K562 (cell line): Measurements from ENCODE around the gene TRPC4AP. TPM values are rescaled to one million over a fixed set of nuclear protein-coding genes. Genes with fewer than 3 reads are reported as not detected.

ENCODE experiments used
- ATAC-seq: fragments of 200-7000 bp; cut with Tn5 transposase; 3 replicates; pipeline ENCODE4 v1.9.1; 2020; ENCODE audit warnings: moderate library complexity
- BruUV-seq: library from RNA; stranded (reverse); fragments of 400-500 nt; replicated peaks from 2 replicates; lab custom pipeline; 2021; lab: Mats Ljungman, UMichigan
- CTCF ChIA-PET: fragments of 300-600 bp; formaldehyde crosslinking; extraction: SDS; loops from one replicate; lab custom pipeline; 2021; ENCODE audit warnings: low intra/inter-chr PET ratio; lab: Yijun Ruan, JAX
- POLR2A ChIA-PET: fragments of 300-600, 350-650 bp; sonication (Branson Sonifier 250); formaldehyde crosslinking; extraction: SDS; loops from one replicate; lab custom pipeline; 2021; ENCODE audit warnings: antibody characterized with exemption, inconsistent platforms; lab: Yijun Ruan, JAX
- DNase-seq, 4 experiments: peaks; one replicate each; pipeline versions ENCODE4 v3.0.0 to v3.0.0-alpha.2; 2011 to 2018; ENCODE audit warnings: low spot score in 3 of 4, mixed read lengths in 3 of 4; ENCODE audit errors: extremely low read depth in 1 of 4
- FAIRE-seq: peaks from 2 replicates; lab custom pipeline; 2011; peaks lifted over from hg19 to GRCh38; lab: Jason Lieb, UNC
- H2AFZ ChIP-seq: 2 replicates; pipeline ENCODE4 v1.6.0; 2011; ENCODE audit warnings: low read depth, low read length, control low read depth, inconsistent platforms
- H3K27ac ChIP-seq: fragments of 200-600 bp; 3 replicates; pipeline ENCODE4 v1.8.0; 2011; ENCODE audit warnings: low read depth, mild to moderate bottlenecking, control low read depth, inconsistent platforms, low read length, moderate library complexity, mixed read lengths; ENCODE audit errors: extremely low read depth
- H3K27me3 ChIP-seq, 2 experiments: fragments of 300-600 bp in 1 of 2; 2 replicates in 1 of 2; 3 replicates in 1 of 2; pipeline versions ENCODE4 v1.6.0 to v1.8.0; 2011; ENCODE audit warnings: inconsistent platforms in 2 of 2, low read length in 2 of 2, mild to moderate bottlenecking in 1 of 2, mixed read lengths in 1 of 2, moderate library complexity in 1 of 2; ENCODE audit not compliant: control insufficient read depth in 2 of 2, insufficient read depth in 2 of 2
- H3K36me3 ChIP-seq: fragments of 300-600 bp; 3 replicates; pipeline ENCODE4 v1.8.0; 2011; ENCODE audit warnings: mild to moderate bottlenecking, low read length, inconsistent platforms; ENCODE audit not compliant: control insufficient read depth, insufficient read depth
- H3K4me1 ChIP-seq, 2 experiments: fragments of 200-600 bp in 1 of 2; replicated peaks in 1 of 2; 2 replicates in 1 of 2; 3 replicates in 1 of 2; pipeline versions ENCODE4 v1.5.1 to v1.8.0; 2011; ENCODE audit warnings: inconsistent platforms in 2 of 2, low read length in 2 of 2, mild to moderate bottlenecking in 1 of 2, mixed read lengths in 1 of 2, moderate library complexity in 1 of 2; ENCODE audit not compliant: control insufficient read depth in 2 of 2, insufficient read depth in 2 of 2
- H3K4me2 ChIP-seq: 2 replicates; pipeline ENCODE4 v1.6.1; 2011; ENCODE audit warnings: low read length, control low read depth, inconsistent platforms, mixed read lengths; ENCODE audit not compliant: insufficient read depth
- H3K4me3 ChIP-seq: fragments of 200-600 bp; sonication (generic), shearing (Covaris generic); 2 replicates; pipeline ENCODE4 v1.5.1; 2016; ENCODE audit warnings: control low read depth, inconsistent platforms
- H3K79me2 ChIP-seq: fragments of 200-600 bp; 3 replicates; pipeline ENCODE4 v1.8.0; 2011; ENCODE audit warnings: low read length, inconsistent platforms; ENCODE audit not compliant: control insufficient read depth, insufficient read depth
- H3K9ac ChIP-seq, 2 experiments: 2 replicates each; pipeline versions ENCODE4 v1.6.0 to v1.6.1; 2011; ENCODE audit warnings: low read depth in 2 of 2, low read length in 2 of 2, control low read depth in 1 of 2, inconsistent platforms in 1 of 2, mild to moderate bottlenecking in 1 of 2, mixed read lengths in 1 of 2; ENCODE audit not compliant: insufficient read depth in 1 of 2
- H3K9me1 ChIP-seq: one replicate; pipeline ENCODE4 v1.6.0; 2011; ENCODE audit warnings: inconsistent platforms, mild to moderate bottlenecking, low read length, moderate library complexity; ENCODE audit not compliant: control insufficient read depth, insufficient read depth
- H3K9me3 ChIP-seq: replicated peaks from 2 replicates; pipeline ENCODE4 v1.5.1; 2011; ENCODE audit warnings: low read depth, low read length, inconsistent platforms; ENCODE audit not compliant: control insufficient read depth, insufficient read depth
- H4K20me1 ChIP-seq: replicated peaks from 2 replicates; pipeline ENCODE4 v1.6.1; 2011; ENCODE audit warnings: low read length, inconsistent platforms, mixed read lengths; ENCODE audit not compliant: control insufficient read depth, insufficient read depth
- BCOR ChIP-seq: fragments of 450-650 bp; IDR thresholded peaks from 2 replicates; pipeline ENCODE4 v1.6.1; 2016
- ELF4 ChIP-seq: fragments of 450-650 bp; formaldehyde crosslinking; IDR thresholded peaks from 2 replicates; pipeline ENCODE4 v1.4.0; 2022; ENCODE audit warnings: missing genetic modification characterization
- EP300 ChIP-seq: IDR thresholded peaks from 2 replicates; pipeline ENCODE4 v1.6.1; 2012; ENCODE audit warnings: low read length, improper control_type of control experiment
- FOXA1 ChIP-seq: fragments of 450-650 bp; IDR thresholded peaks from 2 replicates; pipeline ENCODE4 v1.6.1; 2016; ENCODE audit warnings: mild to moderate bottlenecking, borderline replicate concordance
- HDAC2 ChIP-seq: fragments of 450-650 bp; IDR thresholded peaks from 2 replicates; pipeline ENCODE4 v1.6.1; 2016; ENCODE audit warnings: mild to moderate bottlenecking
- LCOR ChIP-seq: sonication (generic); formaldehyde crosslinking; IDR thresholded peaks from 2 replicates; pipeline ENCODE4 v1.8.0; 2022; ENCODE audit warnings: mild to moderate bottlenecking, missing genetic modification reagents
- MEF2A ChIP-seq: IDR thresholded peaks from 2 replicates; pipeline ENCODE4 v1.6.1; 2011; ENCODE audit warnings: low read depth, mild to moderate bottlenecking, low read length, moderate library complexity; ENCODE audit not compliant: control insufficient read depth
- NCOA4 ChIP-seq: fragments of 450-650 bp; IDR thresholded peaks from 2 replicates; pipeline ENCODE4 v1.6.1; 2018; ENCODE audit warnings: mild to moderate bottlenecking; ENCODE audit not compliant: partially characterized antibody
- POLR2A ChIP-seq: fragments of 450-650 bp; conservative IDR thresholded peaks from 2 replicates; pipeline ENCODE4 v1.6.1; 2016
- POLR2B ChIP-seq: fragments of 450-650 bp; IDR thresholded peaks from 2 replicates; pipeline ENCODE4 v1.6.1; 2018; ENCODE audit warnings: low read depth; ENCODE audit not compliant: partially characterized antibody
- RBM39 ChIP-seq: fragments of 200-400 bp; formaldehyde crosslinking; optimal IDR thresholded peaks from 2 replicates; pipeline ENCODE3; 2018; ENCODE audit warnings: low read depth, low read length
- SMAD4 ChIP-seq: fragments of 250-450 bp; sonication (Bioruptor Pico); conservative IDR thresholded peaks from 2 replicates; pipeline ENCODE4 v1.8.0; 2021; ENCODE audit warnings: inconsistent platforms, mild to moderate bottlenecking, moderate library complexity
- SUPT5H ChIP-seq: fragments of 450-650 bp; IDR thresholded peaks from 2 replicates; pipeline ENCODE4 v1.6.1; 2016
- ZFP30 ChIP-seq: fragments of 250-450 bp; sonication (Bioruptor Pico); IDR thresholded peaks from 2 replicates; pipeline ENCODE4 v1.8.0; 2022; ENCODE audit warnings: moderate library complexity, mild to moderate bottlenecking, inconsistent platforms, borderline replicate concordance
- WGBS: fragments of 100-300 bp; shearing (Covaris generic); methylation state at CpG from one replicate; pipeline ENCODE4 v1.1.6; 2016; ENCODE audit warnings: low coverage, mixed read lengths; ENCODE audit not compliant: insufficient coverage; ENCODE audit errors: missing lambda C conversion rate; 5-methylcytosine and 5-hydroxymethylcytosine counted together
- in situ Hi-C: fragments of 300-500 bp; cut with MboI; formaldehyde crosslinking; loops from 4 replicates; pipeline ENCODE4 v1.15.0; 2018; ENCODE audit warnings: inconsistent platforms, mixed read lengths
- intact Hi-C: fragments of 100-400 bp; cut with micrococcal nuclease; formaldehyde crosslinking; loops from 2 replicates; pipeline ENCODE4 v1.14.2; 2022
- polyA plus RNA-seq, 8 experiments: library from polyadenylated mRNA; depleted of rRNA in 4 of 8; stranded (reverse) in 5 of 8; unstranded in 3 of 8; fragments of >200 nt; fragmentation: Nextera tagmentation in 2 of 8; fragmentation: Illumina TruSeq in 1 of 8; extraction: Ambion mirVana in 2 of 8; extraction: Trizol in 1 of 8; gene quantifications; 2 replicates each; pipeline versions ENCODE4 v1.2.1 to v1.2.3, GENCODE V29; 2011 to 2014; ENCODE audit warnings: inconsistent platforms in 1 of 8, missing spikeins in 1 of 8
- total RNA-seq, 7 experiments: library from RNA; depleted of rRNA in 6 of 7; stranded (reverse); fragments of >200 nt in 6 of 7; fragmentation: Illumina TruSeq in 2 of 7; extraction: Trizol in 2 of 7; gene quantifications; 2 replicates each; pipeline versions ENCODE4 v1.2.1 to v1.2.3, GENCODE V29; 2011 to 2021; ENCODE audit warnings: low replicate concordance in 1 of 7
- TF ChIP-seq, protein P1 (sequence below), 2 experiments: IDR thresholded peaks in 1 of 2; conservative IDR thresholded peaks in 1 of 2; 2 replicates each; pipeline ENCODE4 v1.6.1; 2016; ENCODE audit warnings: low read depth in 2 of 2, mild to moderate bottlenecking in 1 of 2, missing compliant biosample characterization in 1 of 2, missing genetic modification characterization in 1 of 2, moderate library complexity in 1 of 2
- TF ChIP-seq, protein P2 (sequence below): sonication (generic); formaldehyde crosslinking; IDR thresholded peaks from 2 replicates; pipeline ENCODE4 v1.8.0; 2022; ENCODE audit warnings: missing genetic modification reagents, mild to moderate bottlenecking, moderate library complexity, borderline replicate concordance
- TF ChIP-seq, protein P3 (sequence below): sonication (generic); formaldehyde crosslinking; IDR thresholded peaks from 2 replicates; pipeline ENCODE4 v1.9.0; 2022; ENCODE audit warnings: mild to moderate bottlenecking, missing genetic modification reagents
- TF ChIP-seq, protein P4 (sequence below): sonication (generic); formaldehyde crosslinking; IDR thresholded peaks from 2 replicates; pipeline ENCODE4 v1.8.0; 2022; ENCODE audit warnings: mild to moderate bottlenecking, low read depth, missing genetic modification reagents

Gene TRPC4AP
- total and polyA plus RNA-seq, 9 of the 15 experiments (the other 6 are each of a cell fraction or from before 2014, with no cell fraction given), result 2.3 to 70.3 (median 33.3) TPM

DNA sequence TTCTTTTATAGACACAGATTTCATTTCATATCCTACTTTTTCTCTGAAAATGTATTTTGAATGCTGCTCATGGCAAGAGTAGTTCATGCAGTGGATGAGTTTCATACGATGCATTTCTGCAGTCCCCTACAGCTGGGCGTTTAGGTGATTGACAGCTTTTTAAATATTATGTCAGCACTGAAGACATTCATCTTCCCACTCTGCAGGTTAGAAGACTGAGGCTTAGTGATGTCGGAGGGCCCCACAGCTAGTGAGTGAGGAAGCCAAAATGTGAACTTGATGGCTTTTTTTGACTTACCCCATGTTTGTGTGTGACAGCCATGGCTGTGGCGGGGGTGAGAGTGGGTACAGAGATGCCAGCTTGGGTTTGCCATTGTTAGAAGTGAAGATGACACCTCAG, 103.5 kb downstream of the TRPC4AP start (continued):
- TF ChIP-seq, protein P1, sequence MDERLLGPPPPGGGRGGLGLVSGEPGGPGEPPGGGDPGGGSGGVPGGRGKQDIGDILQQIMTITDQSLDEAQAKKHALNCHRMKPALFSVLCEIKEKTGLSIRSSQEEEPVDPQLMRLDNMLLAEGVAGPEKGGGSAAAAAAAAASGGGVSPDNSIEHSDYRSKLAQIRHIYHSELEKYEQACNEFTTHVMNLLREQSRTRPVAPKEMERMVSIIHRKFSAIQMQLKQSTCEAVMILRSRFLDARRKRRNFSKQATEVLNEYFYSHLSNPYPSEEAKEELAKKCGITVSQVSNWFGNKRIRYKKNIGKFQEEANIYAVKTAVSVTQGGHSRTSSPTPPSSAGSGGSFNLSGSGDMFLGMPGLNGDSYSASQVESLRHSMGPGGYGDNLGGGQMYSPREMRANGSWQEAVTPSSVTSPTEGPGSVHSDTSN (CRISPR knock-in tag; IDR thresholded peaks at IDR 0.05; ENCODE audit: low read depth), result no peak
- TF ChIP-seq, protein P1 (tag; conservative IDR thresholded peaks at IDR 0.05; ENCODE audit: low read depth), result 0 out of 2 replicates have a peak, but pooled peaks have one; percentile 16
- TF ChIP-seq NCOA4, result no peak
- TF ChIP-seq BCOR, result peak; percentile 32; the same call in 1 of the 2 replicates
- no peak for TF ChIP-seq EP300
- TF ChIP-seq, protein P2, sequence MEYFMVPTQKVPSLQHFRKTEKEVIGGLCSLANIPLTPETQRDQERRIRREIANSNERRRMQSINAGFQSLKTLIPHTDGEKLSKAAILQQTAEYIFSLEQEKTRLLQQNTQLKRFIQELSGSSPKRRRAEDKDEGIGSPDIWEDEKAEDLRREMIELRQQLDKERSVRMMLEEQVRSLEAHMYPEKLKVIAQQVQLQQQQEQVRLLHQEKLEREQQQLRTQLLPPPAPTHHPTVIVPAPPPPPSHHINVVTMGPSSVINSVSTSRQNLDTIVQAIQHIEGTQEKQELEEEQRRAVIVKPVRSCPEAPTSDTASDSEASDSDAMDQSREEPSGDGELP (CRISPR knock-in tag), result no peak

DNA sequence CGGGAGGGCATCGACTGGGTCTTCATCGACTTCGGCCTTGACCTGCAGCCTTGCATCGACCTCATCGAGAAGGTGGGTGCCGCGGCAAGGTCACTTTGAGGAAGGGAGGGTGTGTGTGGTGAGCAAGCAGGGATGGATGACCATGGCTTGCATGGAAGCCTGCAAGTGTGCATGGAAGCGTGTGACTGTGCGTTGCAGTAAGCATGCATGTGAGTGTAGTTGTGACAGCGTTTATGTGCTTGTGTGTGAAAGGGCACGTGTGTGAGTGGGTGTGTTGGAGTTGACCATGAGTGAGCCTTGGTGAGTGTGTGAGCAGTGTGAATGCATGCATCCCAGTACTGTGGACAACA, 104.4 kb downstream of the TRPC4AP start:
- POLR2A ChIA-PET, result interaction anchor here (0.6 to 1.4 kb wide), 5 partner anchors 10 to 823 kb away, joined by 3 to 5 read pairs (median 3); no protein-coding TSS in a partner anchor
- Histone ChIP-seq H3K36me3 (no peaks in the 10 kb centered on the region; the same call in 2 of the 3 replicates), H3K79me2 (no peaks in the 10 kb centered on the region), H4K20me1 (peaks cover 4% of the 10 kb centered on the region; the same call in 1 of the 2 replicates), H3K9ac (no peak overlapping the region), H3K9me3 (no peaks in the 10 kb centered on the region), H2AFZ (no peak overlapping the region), H3K27me3 (no peaks in the 10 kb centered on the region), H3K9me1 (no peaks in the 10 kb centered on the region), H3K4me3 (no peak overlapping the region), H3K4me1 (peaks cover 0 to 42% of the 10 kb centered on the region in 2 experiments; a peak in 3 of 5 replicates), H3K4me2 (no peak overlapping the region), H3K27ac (no peak overlapping the region)
- in situ Hi-C loops, result no loop called here
- CTCF ChIA-PET, result no interaction called here
- no TSS peak for BruUV-seq
- peak; percentile 51 for FAIRE-seq
- no peak for DNase-seq
- intact Hi-C loops, result no loop called here
- 68% methylated on average over 12 of the region's 12 CpGs for WGBS
- no peak for ATAC-seq
- no peak for TF ChIP-seq FOXA1
- no peak for TF ChIP-seq ZFP30
- TF ChIP-seq SUPT5H, result peak; percentile 40; the same call in 1 of the 2 replicates
- TF ChIP-seq RBM39, result no peak
- no peak for TF ChIP-seq MEF2A
- TF ChIP-seq, protein P3, sequence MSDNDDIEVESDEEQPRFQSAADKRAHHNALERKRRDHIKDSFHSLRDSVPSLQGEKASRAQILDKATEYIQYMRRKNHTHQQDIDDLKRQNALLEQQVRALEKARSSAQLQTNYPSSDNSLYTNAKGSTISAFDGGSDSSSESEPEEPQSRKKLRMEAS, result peak; percentile 40; the same call in 1 of the 2 replicates
- 0 out of 2 replicates have a peak, but pooled peaks have one; percentile 32 for TF ChIP-seq POLR2A
- no peak for TF ChIP-seq LCOR (CRISPR knock-in tag)
- 0 out of 2 replicates have a peak, but pooled peaks have one; percentile 30 for TF ChIP-seq ELF4 (CRISPR knock-in tag)
- TF ChIP-seq, protein P4, sequence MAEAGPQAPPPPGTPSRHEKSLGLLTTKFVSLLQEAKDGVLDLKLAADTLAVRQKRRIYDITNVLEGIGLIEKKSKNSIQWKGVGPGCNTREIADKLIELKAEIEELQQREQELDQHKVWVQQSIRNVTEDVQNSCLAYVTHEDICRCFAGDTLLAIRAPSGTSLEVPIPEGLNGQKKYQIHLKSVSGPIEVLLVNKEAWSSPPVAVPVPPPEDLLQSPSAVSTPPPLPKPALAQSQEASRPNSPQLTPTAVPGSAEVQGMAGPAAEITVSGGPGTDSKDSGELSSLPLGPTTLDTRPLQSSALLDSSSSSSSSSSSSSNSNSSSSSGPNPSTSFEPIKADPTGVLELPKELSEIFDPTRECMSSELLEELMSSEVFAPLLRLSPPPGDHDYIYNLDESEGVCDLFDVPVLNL (CRISPR knock-in tag), result no peak
- peak; percentile 23 for TF ChIP-seq POLR2B
- no peak for TF ChIP-seq SMAD4 (CRISPR knock-in tag)
- no peak for TF ChIP-seq HDAC2
